Measurements from ENCODE around the gene FES.

The FES gene

GRCh38 chr15:90883976-90884718, at the start of gene FES:
FES (plus strand) TSS chr15:90884504; CDS start chr15:90885046, 542 bp downstream.
- H4K20me1 ChIP-seq (ENCODE audit: control insufficient read depth, insufficient read depth, low read depth, low read length) = no peaks in the 10 kb centered on the region
- H3K4me1 ChIP-seq (ENCODE audit: control insufficient read depth, low read length) = peaks cover 38% of the 10 kb centered on the region
- peak within 1 kb of the TSS; percentile 72 for H3K27ac ChIP-seq (ENCODE audit: low read depth, low read length)
- peaks cover 4% of the 10 kb centered on the region for H3F3A ChIP-seq (ENCODE audit: control insufficient read depth, insufficient read depth)
- no peaks in the 10 kb centered on the region for H3K27me3 ChIP-seq (ENCODE audit: control insufficient read depth, low read length)
- TF ChIP-seq CTCF (IDR thresholded peaks at IDR 0.05; ENCODE audit: low read depth, low read length, poor library complexity, severe bottlenecking) (no peak), EZH2phosphoT487 (IDR thresholded peaks at IDR 0.05; ENCODE audit: borderline replicate concordance, low read length) (no peak)
- no peaks in the 10 kb centered on the region for H3K9me2 ChIP-seq (replicated peaks; ENCODE audit: control insufficient read depth, low read length)
- H3K79me2 ChIP-seq (ENCODE audit: control insufficient read depth, low read length) = peaks cover 6% of the 10 kb centered on the region; the same call in 1 of the 2 replicates
- peak within 1 kb of the TSS; percentile 92 for H3K4me2 ChIP-seq (ENCODE audit: low read length)
- no peaks in the 10 kb centered on the region for H3K9me3 ChIP-seq (ENCODE audit: control insufficient read depth, insufficient read depth, low read length)
- peaks cover 23% of the 10 kb centered on the region; the same call in 1 of the 2 replicates for H3K36me3 ChIP-seq (ENCODE audit: control insufficient read depth, low read length)
- peak within 1 kb of the TSS; percentile 72 for H3K4me3 ChIP-seq (ENCODE audit: low read length)

- Histone ChIP-seq H3K9me2 (replicated peaks; ENCODE audit: control insufficient read depth, low read length) (no peaks in the 10 kb centered on the region), H3K9me3 (ENCODE audit: control insufficient read depth, insufficient read depth, low read length) (no peaks in the 10 kb centered on the region), H4K20me1 (ENCODE audit: control insufficient read depth, insufficient read depth, low read depth, low read length) (no peaks in the 10 kb centered on the region), H3K79me2 (ENCODE audit: control insufficient read depth, low read length) (no peaks in the 10 kb centered on the region), H3K4me3 (ENCODE audit: low read length) (no peak overlapping the region), H3K4me1 (ENCODE audit: control insufficient read depth, low read length) (peaks cover 35% of the 10 kb centered on the region), H3F3A (ENCODE audit: control insufficient read depth, insufficient read depth) (no peaks in the 10 kb centered on the region), H3K27me3 (ENCODE audit: control insufficient read depth, low read length) (no peaks in the 10 kb centered on the region), H3K27ac (ENCODE audit: low read depth, low read length) (no peak overlapping the region), H3K36me3 (ENCODE audit: control insufficient read depth, low read length) (no peaks in the 10 kb centered on the region), H3K4me2 (ENCODE audit: low read length) (no peak overlapping the region)
- no peak for TF ChIP-seq EZH2phosphoT487 (IDR thresholded peaks at IDR 0.05; ENCODE audit: borderline replicate concordance, low read length)
- no peak for TF ChIP-seq CTCF (IDR thresholded peaks at IDR 0.05; ENCODE audit: low read depth, low read length, poor library complexity, severe bottlenecking)
Measured at GRCh38 chr15:90834626-90835025, 49.7 kb upstream of the FES start.

- no peaks in the 10 kb centered on the region for H3F3A ChIP-seq (ENCODE audit: control insufficient read depth, insufficient read depth)
- no peak overlapping the region for H3K4me3 ChIP-seq (ENCODE audit: low read length)
- H3K79me2 ChIP-seq (ENCODE audit: control insufficient read depth, low read length) = no peaks in the 10 kb centered on the region
- no peaks in the 10 kb centered on the region for H4K20me1 ChIP-seq (ENCODE audit: control insufficient read depth, insufficient read depth, low read depth, low read length)
- no peaks in the 10 kb centered on the region for H3K36me3 ChIP-seq (ENCODE audit: control insufficient read depth, low read length)
- no peak overlapping the region for H3K27ac ChIP-seq (ENCODE audit: low read depth, low read length)
- H3K27me3 ChIP-seq (ENCODE audit: control insufficient read depth, low read length) = no peaks in the 10 kb centered on the region
- no peak for TF ChIP-seq EZH2phosphoT487 (IDR thresholded peaks at IDR 0.05; ENCODE audit: borderline replicate concordance, low read length)
- no peak for TF ChIP-seq CTCF (IDR thresholded peaks at IDR 0.05; ENCODE audit: low read depth, low read length, poor library complexity, severe bottlenecking)
- H3K4me2 ChIP-seq (ENCODE audit: low read length) = no peak overlapping the region
- no peaks in the 10 kb centered on the region for H3K9me3 ChIP-seq (ENCODE audit: control insufficient read depth, insufficient read depth, low read length)
- peaks cover 34% of the 10 kb centered on the region for H3K4me1 ChIP-seq (ENCODE audit: control insufficient read depth, low read length)
- H3K9me2 ChIP-seq (replicated peaks; ENCODE audit: control insufficient read depth, low read length) = no peaks in the 10 kb centered on the region
Measured at GRCh38 chr15:90836296-90836871, 47.9 kb upstream of the FES start.

Data from DOHH2 (cell line).